Amniotic stem cell (primary cell): ENCODE data around the gene KATNAL1.
A peak's percentile ranks its signal among the peaks of the same experiment; 100 is the strongest.

ENCODE experiments used
- DNase-seq: peaks from one replicate; lab custom pipeline; 2025; lab: John Stamatoyannopoulos, UW

Gene KATNAL1

GRCh38 chr13:30332456-30333143 lies 25.2 kb upstream of the KATNAL1 start:
- DNase-seq: no peak

- no peak for DNase-seq
Observed at GRCh38 chr13:30331331-30331771, 24.0 kb upstream of the KATNAL1 start.

DNA sequence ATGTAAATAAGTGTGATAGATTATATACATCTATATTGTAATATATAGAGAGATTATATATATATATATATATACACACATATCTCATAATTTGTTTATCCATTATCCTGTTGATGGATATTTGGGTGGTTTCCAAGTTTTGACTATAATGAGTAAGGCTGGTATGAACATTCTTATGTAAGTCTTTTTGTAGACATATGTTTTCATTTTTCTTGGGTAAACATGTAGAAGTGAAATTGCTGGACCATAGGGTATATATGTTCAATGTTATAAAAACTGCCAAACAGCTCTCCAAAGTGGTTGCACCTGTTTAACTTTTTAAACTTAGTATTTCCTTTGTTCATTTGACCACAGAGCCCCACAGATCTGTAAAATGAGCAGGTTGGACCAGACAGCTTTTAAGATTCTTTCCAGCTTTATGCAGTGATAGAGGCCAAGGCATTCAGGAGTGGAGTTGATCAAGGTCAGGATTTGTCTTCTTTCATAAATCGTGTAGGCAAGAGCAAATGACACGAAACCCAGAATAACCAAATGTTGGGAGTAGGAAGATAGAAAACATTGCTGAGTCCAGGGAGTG lies 21.7 kb upstream of the KATNAL1 start:
- DNase-seq: no peak

- DNase-seq: no peak
Observed at GRCh38 chr13:30325668-30326067, 18.3 kb upstream of the KATNAL1 start.

DNA sequence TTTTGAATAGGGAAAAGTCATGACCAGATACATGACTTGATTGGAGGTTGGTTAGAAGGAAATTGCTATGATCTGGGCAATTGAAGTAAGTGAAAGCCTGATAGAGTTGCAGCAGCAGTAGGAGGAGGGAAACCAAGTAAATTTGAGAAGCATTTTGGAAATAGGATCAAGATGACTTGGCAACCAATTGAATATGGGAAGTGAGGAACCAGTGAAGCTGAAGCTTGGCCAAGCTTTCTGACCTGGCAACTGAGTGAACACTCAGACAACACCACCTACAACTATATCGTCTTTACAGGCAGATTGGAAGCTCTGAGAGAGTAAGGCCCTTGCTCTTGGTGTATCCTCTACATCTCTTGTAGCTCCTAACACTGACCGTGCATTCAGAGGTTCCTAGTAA lies 16.2 kb upstream of the KATNAL1 start:
- no peak for DNase-seq

DNA sequence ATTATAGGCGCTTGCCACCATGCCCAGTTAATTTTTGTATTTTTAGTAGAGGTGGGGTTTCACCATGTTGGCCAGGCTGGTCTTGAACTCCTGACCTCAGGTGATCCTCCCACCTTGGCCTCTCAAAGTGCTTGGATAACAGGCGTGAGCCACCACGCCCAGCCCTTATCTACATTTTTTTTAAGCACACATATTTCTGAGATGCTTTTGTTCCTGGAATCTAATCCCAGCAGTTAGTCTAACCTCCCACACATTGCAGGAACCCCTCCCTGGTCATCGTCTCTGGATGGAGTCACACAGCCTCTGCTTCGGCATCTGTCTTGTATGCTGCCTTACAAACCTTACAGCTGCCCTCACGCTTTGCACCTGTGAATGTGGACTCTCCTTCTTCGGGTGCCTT lies 15.1 kb upstream of the KATNAL1 start:
- no peak for DNase-seq

- no peak for DNase-seq
Observed at GRCh38 chr13:30321256-30321655, 13.9 kb upstream of the KATNAL1 start.

DNA sequence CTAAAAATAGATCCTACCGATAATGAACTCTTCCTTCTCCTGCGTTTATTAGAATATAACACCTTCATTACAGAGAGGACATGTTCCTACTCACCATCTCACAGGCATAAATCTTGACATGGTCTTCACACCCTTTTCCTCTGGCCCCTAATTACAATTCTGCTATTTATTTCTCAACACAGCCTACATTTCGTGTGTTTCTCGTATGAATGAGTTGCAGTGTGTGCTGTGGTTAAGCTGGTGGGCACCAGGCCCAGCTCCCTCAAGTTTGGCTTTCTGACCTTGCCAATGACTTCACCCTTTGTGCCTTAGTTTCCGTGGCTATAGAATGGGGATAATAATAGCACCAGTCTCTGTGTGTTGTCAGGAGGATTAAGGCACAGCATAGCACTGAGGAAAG lies 12.3 kb upstream of the KATNAL1 start:
- DNase-seq: no peak

GRCh38 chr13:30319130-30319529 lies 11.8 kb upstream of the KATNAL1 start:
- DNase-seq: no peak

DNA sequence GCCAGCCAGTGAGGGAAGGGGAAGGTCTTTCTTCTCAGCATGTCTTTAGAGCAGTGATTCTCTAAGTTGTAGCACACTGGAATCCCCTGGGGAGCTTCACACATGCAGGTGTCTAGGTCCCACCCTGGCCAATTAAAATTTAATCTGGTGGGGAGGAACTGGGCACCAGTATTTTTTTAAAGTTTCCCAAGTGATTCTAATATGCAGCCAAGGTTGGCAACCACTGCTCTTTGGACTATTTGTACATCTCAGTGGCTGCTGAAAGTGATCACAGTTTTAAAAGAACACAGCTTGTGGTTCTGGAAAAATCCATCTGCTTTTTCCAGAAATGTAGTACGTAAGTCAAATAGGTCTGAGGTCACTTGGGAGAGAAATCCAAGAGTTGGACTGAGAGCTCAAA lies 10.7 kb upstream of the KATNAL1 start:
- DNase-seq: no peak

DNA sequence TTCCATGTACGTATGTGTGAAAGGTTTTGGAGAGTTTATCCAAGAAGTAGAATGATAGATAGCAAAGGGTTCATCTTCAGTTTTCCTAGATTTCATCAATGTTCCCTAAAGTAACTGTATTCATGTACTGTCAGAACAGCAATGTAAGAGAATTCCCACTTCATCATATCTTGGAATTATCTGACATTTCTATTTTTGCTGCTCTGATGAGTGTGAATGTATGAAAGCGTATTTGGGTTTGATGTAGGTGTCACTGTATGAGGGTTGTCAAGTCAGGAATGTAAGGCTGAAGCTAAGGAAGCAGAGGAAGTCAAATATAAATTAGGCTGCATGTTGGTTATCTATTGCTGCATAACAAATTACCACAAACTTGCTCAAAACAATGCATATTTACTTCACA lies 7.2 kb upstream of the KATNAL1 start:
- no peak for DNase-seq

GRCh38 chr13:30314069-30314468 lies 6.7 kb upstream of the KATNAL1 start:
- DNase-seq: no peak

DNA sequence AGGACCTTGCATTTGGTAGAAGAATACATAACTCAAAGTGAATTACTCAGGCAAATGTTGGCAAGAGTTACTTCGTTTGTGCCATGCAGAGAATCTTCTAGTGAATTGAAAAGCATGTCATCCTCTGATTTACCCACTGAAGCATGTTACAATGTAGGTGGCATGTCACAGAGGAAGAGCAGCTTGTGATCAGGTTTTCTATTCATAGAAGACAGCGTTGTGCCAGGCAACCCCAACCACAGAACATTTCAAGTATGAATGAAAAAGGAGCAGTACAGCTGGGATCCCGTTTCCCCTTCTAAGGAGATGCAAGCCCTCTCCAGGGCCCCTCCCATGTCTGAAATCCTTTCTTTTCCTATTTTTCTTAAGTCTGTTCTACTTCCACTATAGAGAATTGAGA lies 6.0 kb upstream of the KATNAL1 start:
- DNase-seq: no peak

DNA sequence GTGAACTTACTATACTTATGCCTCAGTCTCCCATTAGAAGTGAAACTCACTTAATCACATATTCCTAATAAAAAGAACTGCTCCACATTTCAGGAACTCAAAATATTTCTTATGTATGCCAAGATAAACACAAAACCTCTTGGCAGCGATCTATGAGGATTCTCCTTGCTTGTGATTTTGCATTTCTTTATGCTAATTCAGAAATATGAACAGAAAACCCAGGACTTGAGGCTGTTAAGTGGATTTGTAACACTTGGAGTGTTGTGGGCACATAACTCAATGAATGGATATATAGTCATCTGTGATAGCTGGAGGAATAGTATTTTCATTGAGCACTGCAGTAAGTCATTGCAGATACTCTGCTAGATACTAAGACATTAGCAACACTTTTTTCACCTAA lies 5.6 kb upstream of the KATNAL1 start:
- no peak for DNase-seq

GRCh38 chr13:30308548-30308947 lies 1.2 kb upstream of the KATNAL1 start:
- no peak for DNase-seq

GRCh38 chr13:30307971-30308290 lies 580 bp upstream of the KATNAL1 start:
- DNase-seq: no peak

DNA sequence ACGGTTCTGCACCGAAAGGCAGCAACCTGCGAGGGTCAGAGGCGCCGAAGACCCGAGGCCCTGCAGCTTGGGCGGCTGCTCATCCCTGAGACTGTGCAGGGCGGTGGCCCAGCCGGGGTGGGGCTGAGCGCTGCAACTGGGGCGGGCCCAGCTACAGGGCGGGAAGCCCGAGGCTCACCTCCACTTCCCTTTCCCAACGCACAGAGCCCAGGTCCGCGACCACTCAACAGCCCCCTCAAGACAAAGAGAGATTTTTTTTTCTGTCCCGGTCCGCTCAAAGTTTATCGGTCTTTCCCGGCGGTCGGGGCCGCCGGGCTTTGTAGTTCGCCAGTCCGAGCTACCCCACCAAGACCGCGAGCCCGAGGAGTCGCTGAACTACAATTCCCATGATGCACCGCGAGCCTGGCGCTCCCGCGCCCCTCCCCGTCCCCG lies 573 bp downstream of the KATNAL1 start:
- DNase-seq: peak; percentile 90

DNA sequence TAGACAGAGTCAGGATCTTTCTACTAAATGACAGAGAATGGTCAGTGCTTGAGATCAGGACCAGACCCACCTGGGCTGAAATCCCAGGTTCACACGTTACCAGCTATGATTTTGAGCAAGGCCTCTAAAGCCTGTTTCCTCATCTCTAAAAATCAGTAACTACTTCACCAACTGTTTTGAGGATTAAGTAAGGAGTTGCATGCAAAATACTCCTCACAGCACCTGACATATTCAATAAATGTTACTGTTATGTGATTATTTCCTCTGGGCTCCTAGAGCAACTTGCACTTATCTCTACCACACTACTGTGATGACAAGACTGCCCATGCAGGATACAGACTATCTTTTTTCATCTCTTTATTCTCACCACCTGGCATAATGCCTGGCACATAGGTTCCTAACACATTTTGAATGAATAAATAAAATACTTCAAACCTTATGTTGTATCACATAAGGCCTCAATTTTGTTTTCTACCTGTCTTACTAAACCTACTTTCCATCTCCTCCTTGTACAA lies 1.8 kb downstream of the KATNAL1 start:
- DNase-seq: no peak

GRCh38 chr13:30303269-30303668 lies 4.1 kb downstream of the KATNAL1 start:
- no peak for DNase-seq

- DNase-seq: no peak
Observed at GRCh38 chr13:30301827-30302226, 5.5 kb downstream of the KATNAL1 start.

GRCh38 chr13:30300596-30300995 lies 6.8 kb downstream of the KATNAL1 start:
- DNase-seq: no peak

GRCh38 chr13:30299786-30300185 lies 7.6 kb downstream of the KATNAL1 start:
- DNase-seq: no peak

GRCh38 chr13:30295116-30295515 lies 12.2 kb downstream of the KATNAL1 start:
- no peak for DNase-seq

- DNase-seq: no peak
Observed at GRCh38 chr13:30294004-30294403, 13.3 kb downstream of the KATNAL1 start.
